NCI-H2107 treated with DMSO at 0.1 percent for 48 hours (cell line): ENCODE results near the gene DMAC2L.

Experiments used
- DNase-seq: peaks from one replicate; lab custom pipeline; 2025; ENCODE audit not compliant: unreplicated experiment; lab: John Stamatoyannopoulos, UW

Gene DMAC2L

GRCh38 chr14:50321009-50321660, 9.0 kb downstream of the DMAC2L start:
- DNase-seq = peak; percentile 97

GRCh38 chr14:50331596-50331995, 19.5 kb downstream of the DMAC2L start:
- no peak for DNase-seq

GRCh38 chr14:50333014-50333509, 20.9 kb downstream of the DMAC2L start:
- no peak for DNase-seq

- no peak for DNase-seq
Measured at GRCh38 chr14:50334211-50334610, 22.1 kb downstream of the DMAC2L start.

- DNase-seq = peak; percentile 53
Measured at GRCh38 chr14:50335389-50335788, 23.3 kb downstream of the DMAC2L start.

GRCh38 chr14:50335989-50336824, 24.1 kb downstream of the DMAC2L start:
- no peak for DNase-seq

- no peak for DNase-seq
Measured at GRCh38 chr14:50338587-50338986, 26.5 kb downstream of the DMAC2L start.

- no peak for DNase-seq
Measured at GRCh38 chr14:50339178-50339804, 27.2 kb downstream of the DMAC2L start.

- no peak for DNase-seq
Measured at GRCh38 chr14:50340045-50340444, 27.9 kb downstream of the DMAC2L start.

- DNase-seq = no peak
Measured at GRCh38 chr14:50340963-50341362, 28.8 kb downstream of the DMAC2L start.

- peak; percentile 55 for DNase-seq
Measured at GRCh38 chr14:50342221-50343078, 30.3 kb downstream of the DMAC2L start.

- DNase-seq = no peak
Measured at GRCh38 chr14:50343434-50343833, 31.3 kb downstream of the DMAC2L start.

GRCh38 chr14:50344116-50344775, 32.1 kb downstream of the DMAC2L start:
- no peak for DNase-seq

GRCh38 chr14:50344876-50345563, 32.9 kb downstream of the DMAC2L start:
- DNase-seq = no peak

- DNase-seq = no peak
Measured at GRCh38 chr14:50345846-50346422, 33.8 kb downstream of the DMAC2L start.

GRCh38 chr14:50347521-50347920, 35.4 kb downstream of the DMAC2L start:
- DNase-seq = no peak

- no peak for DNase-seq
Measured at GRCh38 chr14:50348933-50349332, 36.8 kb downstream of the DMAC2L start.

- no peak for DNase-seq
Measured at GRCh38 chr14:50350975-50351374, 38.9 kb downstream of the DMAC2L start.

- DNase-seq = no peak
Measured at GRCh38 chr14:50352584-50352983, 40.5 kb downstream of the DMAC2L start.
